Stimulated activated CD8-positive, alpha-beta memory T cell treated with anti-CD3 and anti-CD28 coated beads, Interleukin-12 subunit alpha, Interleukin-12 subunit beta, amount 100 ng/mL, for 4 hours (primary cell): ENCODE results near the gene THOC5.
"Not testable (repeated sequence)": the region's sequence is repeated elsewhere in the genome, so short reads cannot be mapped to it uniquely, and the experiment has no call there.

Source experiments
- DNase-seq: peaks from one replicate; pipeline ENCODE4 v3.0.0-alpha.2; 2020; ENCODE audit warnings: low read depth

Gene THOC5

GRCh38 chr22:29510542-29510941 lies 43.0 kb downstream of the THOC5 start:
- no peak for DNase-seq

- no peak for DNase-seq
These were observed 43.7 kb downstream of the THOC5 start for GRCh38 chr22:29509815-29510214.

GRCh38 chr22:29509298-29509697 lies 44.3 kb downstream of the THOC5 start:
- no peak for DNase-seq

- DNase-seq: no peak
These were observed 49.7 kb downstream of the THOC5 start for GRCh38 chr22:29503811-29504372.

- no peak for DNase-seq
These were observed 53.7 kb downstream of the THOC5 start for GRCh38 chr22:29499852-29500251.

- DNase-seq: no peak
These were observed 59.9 kb downstream of the THOC5 start for GRCh38 chr22:29493636-29494035.

GRCh38 chr22:29491012-29491411 lies 62.5 kb downstream of the THOC5 start:
- no peak for DNase-seq

- not testable (repeated sequence) for DNase-seq
These were observed 64.3 kb downstream of the THOC5 start for GRCh38 chr22:29489127-29489780.

- no peak for DNase-seq
These were observed 66.1 kb downstream of the THOC5 start for GRCh38 chr22:29487426-29487986.

GRCh38 chr22:29485448-29485847 lies 68.1 kb downstream of the THOC5 start:
- no peak for DNase-seq

- no peak for DNase-seq
These were observed 68.9 kb downstream of the THOC5 start for GRCh38 chr22:29484642-29485041.

GRCh38 chr22:29483254-29483653 lies 70.3 kb downstream of the THOC5 start:
- no peak for DNase-seq

- no peak for DNase-seq
These were observed 70.8 kb downstream of the THOC5 start for GRCh38 chr22:29482726-29483125.

- no peak for DNase-seq
These were observed 71.3 kb downstream of the THOC5 start for GRCh38 chr22:29482253-29482652.

- no peak for DNase-seq
These were observed 72.1 kb downstream of the THOC5 start for GRCh38 chr22:29481265-29482000.

- no peak for DNase-seq
These were observed 72.9 kb downstream of the THOC5 start for GRCh38 chr22:29480512-29481264.

GRCh38 chr22:29480262-29480511 lies 73.4 kb downstream of the THOC5 start:
- no peak for DNase-seq

GRCh38 chr22:29479417-29480261 lies 73.9 kb downstream of the THOC5 start, which contains the start of gene NEFH:
NEFH (plus strand) TSS chr22:29480218; CDS start chr22:29480263, 45 bp downstream.
- DNase-seq: no peak

- no peak for DNase-seq
These were observed 75.0 kb downstream of the THOC5 start for GRCh38 chr22:29478326-29479276.

- no peak for DNase-seq
These were observed 75.7 kb downstream of the THOC5 start for GRCh38 chr22:29477723-29478318.
